GM12892 (cell line): Measurements from ENCODE around the gene TLX2.

Source experiments
- POLR2A ChIP-seq: IDR thresholded peaks from 2 replicates; pipeline ENCODE4 v1.6.1; 2011; ENCODE audit warnings: low read depth, low read length, control low read depth
- POLR2AphosphoS5 ChIP-seq: IDR thresholded peaks from 2 replicates; pipeline ENCODE4 v1.6.1; 2011; ENCODE audit warnings: low read depth, low read length, control low read depth
- TAF1 ChIP-seq: IDR thresholded peaks from 2 replicates; pipeline ENCODE4 v1.6.1; 2011; ENCODE audit warnings: low read depth, mild to moderate bottlenecking, control low read depth, low read length, borderline replicate concordance

GRCh38 chr2:74558284-74559230, 44.3 kb downstream of the TLX2 start:
- 0 out of 2 replicates have a peak, but pooled peaks have one; percentile 21 for TF ChIP-seq POLR2A
- TF ChIP-seq POLR2AphosphoS5 = peak; percentile 15; the same call in 1 of the 2 replicates
- no peak for TF ChIP-seq TAF1
